ENCODE results near the gene DRAP1.

Gene DRAP1

GRCh38 chr11:65952052-65952521 is 32.9 kb downstream of the DRAP1 start:
- no peaks in the 10 kb centered on the region for H3K27me3 ChIP-seq (replicated peaks; ENCODE audit: insufficient read depth, low read length)
- no peaks in the 10 kb centered on the region for H3K9me3 ChIP-seq (replicated peaks; ENCODE audit: insufficient read depth, low read length)
- H3K9me2 ChIP-seq (replicated peaks; ENCODE audit: insufficient read depth, low read length), result no peaks in the 10 kb centered on the region
- H3K9ac ChIP-seq (ENCODE audit: low read length), result no peak overlapping the region
- H3K36me3 ChIP-seq (replicated peaks; ENCODE audit: insufficient read depth, low read length), result no peaks in the 10 kb centered on the region
- H3F3A ChIP-seq (ENCODE audit: insufficient read depth, low read length), result peaks cover 8% of the 10 kb centered on the region
- no peaks in the 10 kb centered on the region for H4K20me1 ChIP-seq (ENCODE audit: insufficient read depth, low read length)
- H3K27ac ChIP-seq (ENCODE audit: low read length), result no peak overlapping the region
- H3K4me1 ChIP-seq (ENCODE audit: low read length), result peaks cover 4% of the 10 kb centered on the region; the same call in 1 of the 2 replicates
- DNase-seq, result no peak
- H3K4me2 ChIP-seq (ENCODE audit: low read depth, low read length), result no peak overlapping the region
- H3K79me2 ChIP-seq (ENCODE audit: low read length), result no peaks in the 10 kb centered on the region
- TF ChIP-seq EZH2 (optimal IDR thresholded peaks at IDR 0.05; ENCODE audit: low read depth, low read length) (no peak), EZH2phosphoT487 (IDR thresholded peaks at IDR 0.05; ENCODE audit: low read length) (no peak), CTCF (IDR thresholded peaks at IDR 0.05; ENCODE audit: low read length) (no peak)
- H2AFZ ChIP-seq (ENCODE audit: low read length), result no peak overlapping the region
- no peak overlapping the region for H3K4me3 ChIP-seq (ENCODE audit: low read length)

GRCh38 chr11:65953471-65953870 is 34.2 kb downstream of the DRAP1 start:
- H4K20me1 ChIP-seq (ENCODE audit: insufficient read depth, low read length), result no peaks in the 10 kb centered on the region
- no peak for DNase-seq
- no peaks in the 10 kb centered on the region for H3K36me3 ChIP-seq (replicated peaks; ENCODE audit: insufficient read depth, low read length)
- H3K4me2 ChIP-seq (ENCODE audit: low read depth, low read length), result no peak overlapping the region
- H3K27me3 ChIP-seq (replicated peaks; ENCODE audit: insufficient read depth, low read length), result no peaks in the 10 kb centered on the region
- H3F3A ChIP-seq (ENCODE audit: insufficient read depth, low read length), result peaks cover 13% of the 10 kb centered on the region
- no peaks in the 10 kb centered on the region for H3K9me3 ChIP-seq (replicated peaks; ENCODE audit: insufficient read depth, low read length)
- H3K9me2 ChIP-seq (replicated peaks; ENCODE audit: insufficient read depth, low read length), result no peaks in the 10 kb centered on the region
- no peak overlapping the region for H3K9ac ChIP-seq (ENCODE audit: low read length)
- peaks cover 12% of the 10 kb centered on the region; the same call in 1 of the 2 replicates for H3K4me1 ChIP-seq (ENCODE audit: low read length)
- no peak overlapping the region for H2AFZ ChIP-seq (ENCODE audit: low read length)
- no peak overlapping the region for H3K4me3 ChIP-seq (ENCODE audit: low read length)
- no peak for TF ChIP-seq EZH2 (optimal IDR thresholded peaks at IDR 0.05; ENCODE audit: low read depth, low read length)
- TF ChIP-seq CTCF (IDR thresholded peaks at IDR 0.05; ENCODE audit: low read length), result no peak
- TF ChIP-seq EZH2phosphoT487 (IDR thresholded peaks at IDR 0.05; ENCODE audit: low read length), result no peak
- no peaks in the 10 kb centered on the region for H3K79me2 ChIP-seq (ENCODE audit: low read length)
- H3K27ac ChIP-seq (ENCODE audit: low read length), result no peak overlapping the region

GRCh38 chr11:65954771-65955170 is 35.5 kb downstream of the DRAP1 start:
- Histone ChIP-seq H3K4me2 (ENCODE audit: low read depth, low read length) (no peak overlapping the region), H3F3A (ENCODE audit: insufficient read depth, low read length) (peaks cover 13% of the 10 kb centered on the region), H3K36me3 (replicated peaks; ENCODE audit: insufficient read depth, low read length) (no peaks in the 10 kb centered on the region), H3K27me3 (replicated peaks; ENCODE audit: insufficient read depth, low read length) (no peaks in the 10 kb centered on the region), H3K4me1 (ENCODE audit: low read length) (peaks cover 12% of the 10 kb centered on the region; the same call in 1 of the 2 replicates), H3K9me3 (replicated peaks; ENCODE audit: insufficient read depth, low read length) (no peaks in the 10 kb centered on the region), H3K9ac (ENCODE audit: low read length) (no peak overlapping the region), H3K27ac (ENCODE audit: low read length) (no peak overlapping the region), H4K20me1 (ENCODE audit: insufficient read depth, low read length) (no peaks in the 10 kb centered on the region), H3K4me3 (ENCODE audit: low read length) (no peak overlapping the region), H3K79me2 (ENCODE audit: low read length) (no peaks in the 10 kb centered on the region), H2AFZ (ENCODE audit: low read length) (no peak overlapping the region), H3K9me2 (replicated peaks; ENCODE audit: insufficient read depth, low read length) (no peaks in the 10 kb centered on the region)
- no peak for TF ChIP-seq CTCF (IDR thresholded peaks at IDR 0.05; ENCODE audit: low read length)
- TF ChIP-seq EZH2phosphoT487 (IDR thresholded peaks at IDR 0.05; ENCODE audit: low read length), result no peak
- no peak for TF ChIP-seq EZH2 (optimal IDR thresholded peaks at IDR 0.05; ENCODE audit: low read depth, low read length)
- DNase-seq, result no peak

Data from MM.1S (cell line).